Thoracic aorta (tissue), 2 donors: ENCODE measurements around the gene ZFYVE9. TPM values are rescaled to one million over a fixed set of nuclear protein-coding genes. Genes with fewer than 3 reads are reported as not detected.
"Not testable (repeated sequence)": the region's sequence is repeated elsewhere in the genome, so short reads cannot be mapped to it uniquely, and the experiment has no call there.

Experiments used
- ATAC-seq: fragments of 150-250 bp; one replicate; pipeline ENCODE4 v1.8.0; 2017; ENCODE audit warnings: low read depth; ENCODE audit not compliant: insufficient number of reproducible peaks, low FRiP score
- DNase-seq: peaks from one replicate; pipeline ENCODE4 v3.0.0-alpha.2; 2020; ENCODE audit warnings: low spot score
- H3K27ac ChIP-seq, 2 donors: fragments of 200-600 bp; sonication (generic); 1 replicate in 1 of 2; 2 replicates in 1 of 2; pipeline ENCODE4 v1.5.1; 2016; ENCODE audit warnings: mild to moderate bottlenecking in 2 of 2, moderate library complexity in 2 of 2
- H3K27me3 ChIP-seq: fragments of 200-600 bp; sonication (generic); replicated peaks from 2 replicates; pipeline ENCODE4 v1.6.0; 2016; ENCODE audit warnings: mild to moderate bottlenecking; ENCODE audit not compliant: insufficient read depth
- H3K36me3 ChIP-seq: fragments of 200-600 bp; sonication (generic); one replicate; pipeline ENCODE4 v1.5.1; 2016
- H3K4me1 ChIP-seq, 2 donors: fragments of 200-600 bp; sonication (generic); 1 replicate in 1 of 2; 2 replicates in 1 of 2; pipeline versions ENCODE4 v1.5.1 to v1.6.0; 2016; ENCODE audit warnings: low read depth in 2 of 2, mild to moderate bottlenecking in 1 of 2; ENCODE audit not compliant: control insufficient read depth in 1 of 2
- H3K4me3 ChIP-seq: fragments of 200-600 bp; sonication (generic); 2 replicates; pipeline ENCODE4 v1.5.1; 2016; ENCODE audit warnings: mild to moderate bottlenecking
- H3K9me3 ChIP-seq: fragments of 200-600 bp; sonication (generic); 2 replicates; pipeline ENCODE4 v1.5.1; 2016
- CTCF ChIP-seq: fragments of 200-600 bp; sonication (generic); IDR thresholded peaks from one replicate; pipeline ENCODE4 v1.5.1; 2019; ENCODE audit warnings: antibody characterized with exemption
- total RNA-seq, 2 donors: library from RNA; depleted of rRNA; stranded (reverse); fragments of >200 nt; gene quantifications; one replicate each; pipeline versions ENCODE4 v1.1.0 to v1.2.3, GENCODE V29; 2016

ZFYVE9 gene
- total RNA-seq, 2 donors from 2014 or later, result 29.6 to 45.9 TPM

DNA sequence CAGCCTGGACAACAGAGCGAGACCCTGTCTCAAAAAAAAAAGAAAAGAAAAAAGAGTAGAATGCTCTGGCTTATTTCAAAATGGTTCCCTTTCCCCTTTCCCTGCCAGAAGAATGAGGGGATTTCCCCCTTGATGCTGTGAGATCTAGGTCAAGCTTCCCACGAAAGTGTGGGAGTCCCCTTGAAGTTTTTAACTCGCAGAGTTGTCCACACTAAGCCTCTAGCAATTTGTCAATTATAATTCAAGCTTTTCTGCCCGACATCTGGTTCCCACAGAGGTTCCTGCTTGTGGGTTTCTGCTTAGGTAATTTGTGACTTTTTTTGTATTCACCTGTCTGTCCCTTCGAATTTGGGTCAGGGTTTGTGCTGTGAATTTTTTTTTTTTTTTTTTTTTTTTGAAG lies 62.8 kb downstream of the ZFYVE9 start:
- peaks cover 5% of the 10 kb centered on the region for H3K9me3 ChIP-seq
- DNase-seq (no peak), ATAC-seq (no peak)
- H3K36me3 ChIP-seq, result no peaks in the 10 kb centered on the region
- no peak for TF ChIP-seq CTCF
- H3K4me3 ChIP-seq, result no peak overlapping the region
- H3K27ac ChIP-seq, result no peak overlapping the region
- H3K4me1 ChIP-seq, result peaks cover 0 to 9% of the 10 kb centered on the region in 2 donors
- H3K27me3 ChIP-seq, result no peaks in the 10 kb centered on the region

- ATAC-seq, H3K4me1 ChIP-seq, H3K36me3 ChIP-seq: not testable (repeated sequence)
These were observed 64.8 kb downstream of the ZFYVE9 start for GRCh38 chr1:52206686-52207085.

DNA sequence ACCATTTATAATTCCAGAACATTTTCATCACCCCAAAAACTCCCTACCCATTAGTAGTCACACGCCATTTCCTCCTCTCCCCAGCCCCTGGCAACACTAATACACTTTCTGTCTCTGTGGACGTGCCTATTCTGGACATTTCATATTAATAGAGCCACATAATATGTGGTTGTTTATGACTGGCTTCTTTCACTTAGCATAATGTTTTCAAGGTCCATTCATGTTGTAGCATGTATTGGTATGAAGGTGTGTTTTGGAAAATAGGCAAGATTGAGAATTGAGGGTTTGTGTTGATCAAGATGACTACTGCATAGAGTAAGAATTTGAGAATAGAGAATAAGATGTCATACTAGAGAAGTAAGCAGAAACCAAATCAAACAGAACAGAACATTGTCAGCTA lies 67.5 kb downstream of the ZFYVE9 start:
- Histone ChIP-seq H3K27me3 (no peaks in the 10 kb centered on the region), H3K4me1 (peaks cover 0 to 2% of the 10 kb centered on the region in 2 donors)
- no peak for ATAC-seq

More at GRCh38 chr1:52206686-52207085, 64.8 kb downstream of the ZFYVE9 start:
- not testable (repeated sequence) for H3K9me3 ChIP-seq, H3K27me3 ChIP-seq, H3K4me3 ChIP-seq, DNase-seq, H3K27ac ChIP-seq

DNA sequence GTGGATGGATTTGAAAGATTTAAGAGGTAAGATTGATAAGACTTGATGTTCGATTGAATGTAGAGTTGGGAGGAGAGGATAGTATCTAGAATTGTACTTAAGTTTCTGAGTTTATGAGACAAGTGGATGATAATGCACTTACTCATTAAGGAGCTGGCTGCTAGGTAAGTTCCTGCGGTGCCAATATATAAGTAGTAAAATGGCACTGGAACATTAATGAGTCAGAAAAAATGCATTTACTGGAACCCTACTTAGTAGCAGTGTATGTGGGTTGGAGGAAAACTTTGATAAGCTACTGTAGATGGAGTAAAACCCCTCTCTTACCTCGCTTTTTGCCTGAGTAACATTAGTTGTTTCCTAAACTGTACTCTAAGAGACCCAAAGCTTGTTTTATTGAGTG lies 68.2 kb downstream of the ZFYVE9 start:
- no peak for TF ChIP-seq CTCF
- no peaks in the 10 kb centered on the region for H3K9me3 ChIP-seq
- ATAC-seq (no peak), DNase-seq (no peak)
- no peaks in the 10 kb centered on the region for H3K36me3 ChIP-seq
- no peak overlapping the region for H3K27ac ChIP-seq
- no peak overlapping the region for H3K4me3 ChIP-seq
- no peaks in the 10 kb centered on the region for H3K4me1 ChIP-seq
- H3K27me3 ChIP-seq, result no peaks in the 10 kb centered on the region

More for the DNA sequence above, 67.5 kb downstream of the ZFYVE9 start:
- no peak overlapping the region for H3K4me3 ChIP-seq
- no peaks in the 10 kb centered on the region for H3K9me3 ChIP-seq
- no peak for TF ChIP-seq CTCF
- DNase-seq, result no peak
- no peak overlapping the region for H3K27ac ChIP-seq
- no peaks in the 10 kb centered on the region for H3K36me3 ChIP-seq

DNA sequence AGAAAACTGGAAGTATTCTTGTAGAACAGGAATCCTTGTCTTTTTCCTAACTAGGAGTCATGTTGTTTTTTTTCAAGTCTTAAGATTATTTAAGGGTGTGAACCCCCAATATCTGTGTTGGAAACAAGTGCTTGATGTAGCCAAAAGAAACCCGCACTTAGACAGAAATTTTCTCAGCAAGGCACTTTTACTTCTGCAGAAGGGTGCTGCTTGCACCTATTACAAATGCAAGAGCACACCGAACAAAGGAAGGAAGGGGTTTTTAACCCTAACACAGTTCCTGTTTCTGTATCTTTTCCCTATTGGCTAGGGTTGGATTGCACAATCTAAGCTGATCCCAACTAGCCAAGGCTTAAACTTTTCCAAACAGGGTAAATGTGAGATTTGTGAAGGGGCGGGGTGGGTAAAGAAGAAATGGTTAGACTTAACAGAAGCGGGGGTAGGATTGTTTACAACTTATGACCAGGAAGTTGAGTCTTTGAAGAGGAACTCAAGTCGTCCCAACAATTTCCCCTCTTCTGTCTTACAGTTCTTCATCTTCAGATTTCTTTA lies 75.1 kb downstream of the ZFYVE9 start:
- peaks cover 14% of the 10 kb centered on the region for H3K9me3 ChIP-seq
- H3K4me1 ChIP-seq, result no peaks in the 10 kb centered on the region
- no peaks in the 10 kb centered on the region for H3K27me3 ChIP-seq
- H3K4me3 ChIP-seq, result no peak overlapping the region
- H3K27ac ChIP-seq, result no peak overlapping the region
- ATAC-seq (no peak), DNase-seq (no peak)
- no peak for TF ChIP-seq CTCF
- peaks cover 13% of the 10 kb centered on the region for H3K36me3 ChIP-seq

GRCh38 chr1:52225174-52225573 lies 83.3 kb downstream of the ZFYVE9 start:
- no peak for ATAC-seq
- Histone ChIP-seq H3K9me3 (peaks cover 13% of the 10 kb centered on the region), H3K4me1 (no peaks in the 10 kb centered on the region), H3K27ac (no peak overlapping the region), H3K36me3 (no peaks in the 10 kb centered on the region), H3K27me3 (no peaks in the 10 kb centered on the region), H3K4me3 (no peak overlapping the region)
- no peak for DNase-seq
- TF ChIP-seq CTCF, result no peak
